Keratinocyte (primary cell): ENCODE data around the gene RASEF. TPM values are rescaled to one million over a fixed set of nuclear protein-coding genes. Genes with fewer than 3 reads are reported as not detected.

Source experiments
- DNase-seq: peaks from one replicate; pipeline ENCODE4 v3.0.0-alpha.2; 2011; ENCODE audit warnings: low read depth, missing footprints, low spot score
- FAIRE-seq: peaks from 2 replicates; lab custom pipeline; 2011; peaks lifted over from hg19 to GRCh38; lab: Jason Lieb, UNC
- H2AFZ ChIP-seq: 2 replicates; pipeline ENCODE4 v1.6.0; 2012; ENCODE audit warnings: low read length, control low read depth, inconsistent platforms; ENCODE audit not compliant: control insufficient read depth
- H3K27ac ChIP-seq: 2 replicates; pipeline ENCODE4 v1.5.1; 2011; ENCODE audit warnings: low read length; ENCODE audit not compliant: control insufficient read depth, insufficient read depth
- H3K27me3 ChIP-seq: 3 replicates; pipeline ENCODE4 v1.6.0; 2011; ENCODE audit warnings: low read length; ENCODE audit not compliant: control insufficient read depth, insufficient read depth; ENCODE audit errors: extremely low read depth
- H3K36me3 ChIP-seq, 2 experiments: 2 replicates in 1 of 2; 3 replicates in 1 of 2; pipeline ENCODE4 v1.5.1; 2011; ENCODE audit warnings: low read length in 2 of 2, mild to moderate bottlenecking in 1 of 2; ENCODE audit not compliant: control insufficient read depth in 2 of 2, insufficient read depth in 2 of 2; ENCODE audit errors: extremely low read depth in 1 of 2
- H3K4me1 ChIP-seq: 3 replicates; pipeline ENCODE4 v1.5.1; 2011; ENCODE audit warnings: low read length; ENCODE audit not compliant: control insufficient read depth, insufficient read depth; ENCODE audit errors: extremely low read depth
- H3K4me2 ChIP-seq: 3 replicates; pipeline ENCODE4 v1.6.0; 2011; ENCODE audit warnings: low read depth, low read length; ENCODE audit not compliant: control insufficient read depth, insufficient read depth; ENCODE audit errors: extremely low read depth
- H3K4me3 ChIP-seq, 3 experiments: fragments of 200-600 bp in 1 of 3; sonication (generic) in 1 of 3; 2 replicates in 2 of 3; 3 replicates in 1 of 3; pipeline ENCODE4 v1.5.1; 2011 to 2016; ENCODE audit warnings: low read length in 3 of 3, mild to moderate bottlenecking in 3 of 3, control low read depth in 2 of 3, inconsistent platforms in 1 of 3, low read depth in 1 of 3, mixed read lengths in 1 of 3, mixed run types in 1 of 3, moderate library complexity in 1 of 3; ENCODE audit not compliant: control insufficient read depth in 2 of 3, insufficient read depth in 2 of 3; ENCODE audit errors: extremely low read depth in 1 of 3
- H3K79me2 ChIP-seq: 2 replicates; pipeline ENCODE4 v1.6.0; 2012; ENCODE audit warnings: low read length; ENCODE audit not compliant: control insufficient read depth, insufficient read depth
- H3K9ac ChIP-seq: 3 replicates; pipeline ENCODE4 v1.6.0; 2011; ENCODE audit warnings: low read length; ENCODE audit not compliant: control insufficient read depth, insufficient read depth; ENCODE audit errors: extremely low read depth
- H3K9me1 ChIP-seq: 3 replicates; pipeline ENCODE4 v1.6.0; 2011; ENCODE audit warnings: low read length; ENCODE audit not compliant: control insufficient read depth, insufficient read depth; ENCODE audit errors: extremely low read depth
- H3K9me3 ChIP-seq: 2 replicates; pipeline ENCODE4 v1.5.1; 2012; ENCODE audit warnings: low read depth, low read length; ENCODE audit not compliant: control insufficient read depth
- H4K20me1 ChIP-seq: 3 replicates; pipeline ENCODE4 v1.6.0; 2011; ENCODE audit warnings: low read length; ENCODE audit not compliant: control insufficient read depth, insufficient read depth; ENCODE audit errors: extremely low read depth
- CTCF ChIP-seq, 3 experiments: IDR thresholded peaks in 1 of 3; conservative IDR thresholded peaks in 1 of 3; optimal IDR thresholded peaks in 1 of 3; 2 replicates in 2 of 3; 3 replicates in 1 of 3; pipeline versions ENCODE3 to v1.5.1; 2011; ENCODE audit warnings: low read length in 3 of 3, mild to moderate bottlenecking in 3 of 3, moderate library complexity in 2 of 3, control low read depth in 1 of 3, inconsistent platforms in 1 of 3; ENCODE audit not compliant: insufficient read depth in 2 of 3; ENCODE audit errors: extremely low read depth in 1 of 3
- EZH2 ChIP-seq: IDR thresholded peaks from one replicate; pipeline ENCODE4 v1.6.1; 2012; ENCODE audit warnings: inconsistent platforms, mild to moderate bottlenecking, low read length, moderate library complexity
- dilution Hi-C: fragments of 300-500 bp; cut with MboI; formaldehyde crosslinking; loops from one replicate; pipeline ENCODE4 v1.7.0; 2020; ENCODE audit warnings: low sequenced_read_pairs; ENCODE audit not compliant: extremely low pct_ligation_motif_present
- polyA plus RNA-seq, 5 experiments: library from polyadenylated mRNA; depleted of rRNA in 3 of 5; stranded (reverse) in 3 of 5; stranded (forward) in 1 of 5; unstranded in 1 of 5; fragments of >200 nt; gene quantifications; 1 replicate in 1 of 5; 2 replicates in 3 of 5; 3 replicates in 1 of 5; pipeline versions ENCODE4 v1.2.1 to v1.2.3, GENCODE V29; 2011 to 2012; ENCODE audit warnings: missing spikeins in 2 of 5, low read depth in 1 of 5, low replicate concordance in 1 of 5

Gene RASEF
- polyA plus RNA-seq, 1 donor (not counting 4 experiments of a cell fraction or from before 2014, with no cell fraction given) = 0.28 TPM

DNA sequence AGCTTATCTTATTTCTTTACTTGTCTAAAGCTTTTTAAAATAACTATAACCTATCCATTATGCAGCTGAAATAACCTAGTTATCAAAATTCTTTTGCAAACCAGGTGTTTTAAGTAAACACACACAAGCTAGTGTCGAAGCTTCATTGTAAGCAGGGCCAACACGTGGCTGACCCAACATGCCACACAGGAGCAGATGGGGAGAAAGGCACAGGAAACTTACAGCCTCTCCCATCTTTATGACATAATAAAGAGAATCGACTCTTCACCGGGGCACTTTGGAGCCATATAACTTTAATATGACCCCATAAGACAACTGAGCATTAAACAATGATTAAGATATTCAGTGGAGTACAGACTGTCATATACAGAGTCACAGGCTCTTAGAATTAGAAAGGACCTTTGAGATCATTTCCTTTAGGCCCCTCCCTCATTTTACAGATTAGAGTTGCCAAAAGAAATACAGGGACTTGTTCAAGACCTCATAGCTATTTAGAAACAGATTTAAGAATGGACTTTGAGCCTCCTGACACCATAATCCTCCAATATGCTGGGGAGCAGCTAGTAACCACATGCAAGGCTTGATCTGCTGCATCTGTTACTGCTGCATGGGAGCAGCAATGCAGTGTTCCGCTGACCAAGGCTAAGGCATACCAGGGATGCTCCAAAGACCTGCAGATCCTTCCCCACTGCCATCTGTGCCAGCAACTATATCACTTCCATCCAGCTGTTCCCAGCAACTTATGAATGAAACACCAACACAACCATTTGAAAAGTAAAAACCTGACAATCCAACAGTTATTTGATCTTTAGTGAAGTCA, 75.4 kb downstream of the RASEF start:
- H3K4me1 ChIP-seq = no peaks in the 10 kb centered on the region
- no peak for TF ChIP-seq EZH2
- TF ChIP-seq CTCF (optimal IDR thresholded peaks at IDR 0.05 in 1 of 3, IDR thresholded peaks at IDR 0.05 in 1 of 3, conservative IDR thresholded peaks at IDR 0.05 in 1 of 3; ENCODE audit: extremely low read depth in 1 of 3, insufficient read depth in 2 of 3, low read length in 3 of 3) = no peak
- no peaks in the 10 kb centered on the region for H4K20me1 ChIP-seq
- H3K27ac ChIP-seq = no peak overlapping the region
- no peak overlapping the region for H3K4me2 ChIP-seq
- no peak overlapping the region for H3K4me3 ChIP-seq
- DNase-seq (no peak), FAIRE-seq (no peak)
- H3K9ac ChIP-seq = no peak overlapping the region
- no peaks in the 10 kb centered on the region for H3K79me2 ChIP-seq
- no peaks in the 10 kb centered on the region for H3K9me1 ChIP-seq
- H3K9me3 ChIP-seq = no peaks in the 10 kb centered on the region
- H3K27me3 ChIP-seq = no peaks in the 10 kb centered on the region
- no peak overlapping the region for H2AFZ ChIP-seq
- dilution Hi-C loops = no loop called here
- no peaks in the 10 kb centered on the region for H3K36me3 ChIP-seq

DNA sequence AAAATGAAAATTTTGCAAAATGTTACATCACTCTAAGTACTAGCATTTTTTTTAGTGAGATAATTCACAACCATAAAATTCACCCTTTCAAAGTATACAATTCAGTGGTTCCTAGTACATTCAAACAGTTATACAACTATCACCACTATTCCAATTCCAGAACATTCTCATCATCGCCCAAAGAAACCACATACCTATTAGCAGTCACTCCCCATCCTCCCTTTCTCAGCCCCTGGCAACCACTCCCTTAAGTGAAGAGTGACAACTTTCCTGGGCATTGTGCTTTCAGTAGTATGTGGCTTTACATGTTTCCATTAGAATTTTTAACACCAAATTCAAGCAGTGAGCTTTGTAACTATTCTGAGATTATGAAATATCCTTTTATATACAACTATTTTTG, 81.4 kb downstream of the RASEF start:
- Histone ChIP-seq H3K79me2 (no peaks in the 10 kb centered on the region), H3K36me3 (no peaks in the 10 kb centered on the region), H2AFZ (no peak overlapping the region), H3K9me3 (peaks cover 2% of the 10 kb centered on the region), H3K4me2 (no peak overlapping the region), H3K4me3 (no peak overlapping the region), H3K27me3 (no peaks in the 10 kb centered on the region), H3K27ac (no peak overlapping the region), H3K9ac (no peak overlapping the region), H3K4me1 (peaks cover 11% of the 10 kb centered on the region), H3K9me1 (no peaks in the 10 kb centered on the region), H4K20me1 (no peaks in the 10 kb centered on the region)
- dilution Hi-C loops = no loop called here
- no peak for DNase-seq
- no peak for TF ChIP-seq CTCF (optimal IDR thresholded peaks at IDR 0.05 in 1 of 3, IDR thresholded peaks at IDR 0.05 in 1 of 3, conservative IDR thresholded peaks at IDR 0.05 in 1 of 3; ENCODE audit: extremely low read depth in 1 of 3, insufficient read depth in 2 of 3, low read length in 3 of 3)
- no peak for TF ChIP-seq EZH2
- no peak for FAIRE-seq
